ENCODE results near the gene PITPNC1.
"Not testable (repeated sequence)": the region's sequence is repeated elsewhere in the genome, so short reads cannot be mapped to it uniquely, and the experiment has no call there.

Gene PITPNC1

DNA sequence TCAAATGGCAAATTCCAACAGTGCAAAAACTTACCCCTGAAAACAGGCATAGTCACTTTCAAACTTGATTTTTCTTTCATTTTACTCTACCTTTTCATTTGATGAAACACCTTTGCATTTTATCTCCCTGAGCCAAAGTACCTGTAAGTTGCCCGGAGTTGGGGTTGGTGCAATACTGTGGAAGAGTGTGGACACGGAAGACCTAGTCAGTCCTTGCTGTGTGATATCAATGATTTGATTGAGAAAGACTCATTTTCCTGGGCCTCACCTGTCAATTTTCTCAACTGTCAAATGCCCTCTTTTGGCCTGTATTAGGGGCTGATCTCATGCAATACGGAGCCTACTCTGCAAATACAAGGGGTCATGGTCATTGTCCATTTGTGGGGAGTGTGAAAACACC is 22.6 kb downstream of the PITPNC1 start:
- H3K9me3 ChIP-seq (ENCODE audit: control insufficient read depth in 2 of 2, low read length in 2 of 2): no peaks in the 10 kb centered on the region
- H3K4me3 ChIP-seq (ENCODE audit: low read length in 2 of 2): no peak overlapping the region
- no peak overlapping the region for H3K9ac ChIP-seq (ENCODE audit: low read depth in 1 of 2, low read length in 2 of 2)
- H3K27ac ChIP-seq (ENCODE audit: low read depth in 2 of 2, low read length in 2 of 2): peak overlapping the region in 1 of 2 donors; percentile 13
- no peaks in the 10 kb centered on the region for H3K27me3 ChIP-seq (ENCODE audit: control insufficient read depth in 2 of 2, insufficient read depth in 2 of 2, low read length in 2 of 2)
- H3K36me3 ChIP-seq (ENCODE audit: control insufficient read depth in 2 of 2, insufficient read depth in 2 of 2, low read length in 2 of 2): no peaks in the 10 kb centered on the region
- H3K4me1 ChIP-seq (ENCODE audit: control insufficient read depth in 2 of 2, insufficient read depth in 2 of 2, low read length in 2 of 2): peaks cover 2 to 4% of the 10 kb centered on the region in 2 donors

DNA sequence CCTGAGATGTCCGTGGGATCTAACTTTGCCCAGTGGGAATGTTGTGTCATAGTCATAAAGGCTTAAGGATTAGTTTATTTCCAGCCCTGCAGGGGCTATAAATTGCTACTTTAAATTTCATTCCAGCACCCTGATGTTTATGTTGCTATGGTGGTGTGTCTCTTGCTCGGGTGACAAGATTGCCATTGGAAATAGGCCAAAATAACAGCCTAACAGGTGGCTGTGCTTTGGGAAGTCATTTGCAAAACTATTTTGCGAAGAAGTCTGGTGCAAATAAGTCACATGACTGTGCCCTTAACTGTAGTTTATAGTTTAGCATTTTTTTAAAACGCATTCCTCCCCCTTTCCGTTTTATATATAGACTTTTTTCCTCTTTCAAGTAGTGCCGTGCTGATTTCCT is 23.1 kb downstream of the PITPNC1 start:
- peak overlapping the region in 1 of 2 donors; percentile 13 for H3K27ac ChIP-seq (ENCODE audit: low read depth in 2 of 2, low read length in 2 of 2)

GRCh38 chr17:67401106-67401505 is 24.0 kb downstream of the PITPNC1 start:
- H3K4me1 ChIP-seq (ENCODE audit: control insufficient read depth in 2 of 2, insufficient read depth in 2 of 2, low read length in 2 of 2): peaks cover 2 to 4% of the 10 kb centered on the region in 2 donors
- no peaks in the 10 kb centered on the region for H3K9me3 ChIP-seq (ENCODE audit: control insufficient read depth in 2 of 2, low read length in 2 of 2)
- H3K4me3 ChIP-seq (ENCODE audit: low read length in 2 of 2): no peak overlapping the region
- no peak overlapping the region for H3K27ac ChIP-seq (ENCODE audit: low read depth in 2 of 2, low read length in 2 of 2)
- H3K9ac ChIP-seq (ENCODE audit: low read depth in 1 of 2, low read length in 2 of 2): no peak overlapping the region
- H3K27me3 ChIP-seq (ENCODE audit: control insufficient read depth in 2 of 2, insufficient read depth in 2 of 2, low read length in 2 of 2): no peaks in the 10 kb centered on the region
- H3K36me3 ChIP-seq (ENCODE audit: control insufficient read depth in 2 of 2, insufficient read depth in 2 of 2, low read length in 2 of 2): no peaks in the 10 kb centered on the region

More for the DNA sequence above, 23.1 kb downstream of the PITPNC1 start:
- Histone ChIP-seq H3K27me3 (ENCODE audit: control insufficient read depth in 2 of 2, insufficient read depth in 2 of 2, low read length in 2 of 2) (no peaks in the 10 kb centered on the region), H3K4me1 (ENCODE audit: control insufficient read depth in 2 of 2, insufficient read depth in 2 of 2, low read length in 2 of 2) (peaks cover 2 to 4% of the 10 kb centered on the region in 2 donors), H3K4me3 (ENCODE audit: low read length in 2 of 2) (no peak overlapping the region), H3K9me3 (ENCODE audit: control insufficient read depth in 2 of 2, low read length in 2 of 2) (no peaks in the 10 kb centered on the region), H3K9ac (ENCODE audit: low read depth in 1 of 2, low read length in 2 of 2) (no peak overlapping the region), H3K36me3 (ENCODE audit: control insufficient read depth in 2 of 2, insufficient read depth in 2 of 2, low read length in 2 of 2) (no peaks in the 10 kb centered on the region)

GRCh38 chr17:67401598-67402504 is 24.8 kb downstream of the PITPNC1 start:
- Histone ChIP-seq H3K27ac (ENCODE audit: low read depth in 2 of 2, low read length in 2 of 2) (peak overlapping the region in 1 of 2 donors; percentile 23), H3K9ac (ENCODE audit: low read depth in 1 of 2, low read length in 2 of 2) (no peak overlapping the region), H3K4me3 (ENCODE audit: low read length in 2 of 2) (no peak overlapping the region), H3K36me3 (ENCODE audit: control insufficient read depth in 2 of 2, insufficient read depth in 2 of 2, low read length in 2 of 2) (no peaks in the 10 kb centered on the region), H3K27me3 (ENCODE audit: control insufficient read depth in 2 of 2, insufficient read depth in 2 of 2, low read length in 2 of 2) (no peaks in the 10 kb centered on the region), H3K9me3 (ENCODE audit: control insufficient read depth in 2 of 2, low read length in 2 of 2) (no peaks in the 10 kb centered on the region), H3K4me1 (ENCODE audit: control insufficient read depth in 2 of 2, insufficient read depth in 2 of 2, low read length in 2 of 2) (peaks cover 2 to 4% of the 10 kb centered on the region in 2 donors)

DNA sequence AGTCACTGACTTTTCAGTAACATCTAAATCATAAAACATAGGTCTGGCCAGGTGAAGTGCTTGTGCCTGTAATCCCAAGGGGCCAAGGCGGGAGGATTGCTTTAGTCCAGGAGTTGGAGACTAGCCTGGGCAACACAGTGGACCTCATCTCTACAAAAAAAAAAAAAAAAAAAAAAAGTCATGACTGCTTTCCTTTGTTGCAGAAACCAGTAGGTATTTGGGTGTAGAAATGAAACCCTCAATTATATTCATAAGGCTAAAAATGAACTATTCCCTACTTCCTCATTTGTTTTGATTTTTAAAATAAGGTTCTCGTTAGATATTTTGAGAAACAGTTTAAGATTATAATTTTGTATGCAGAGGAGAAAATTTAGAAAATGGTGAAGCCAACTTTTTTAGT is 26.0 kb downstream of the PITPNC1 start:
- Histone ChIP-seq H3K9me3 (ENCODE audit: control insufficient read depth in 2 of 2, low read length in 2 of 2) (no peaks in the 10 kb centered on the region), H3K9ac (ENCODE audit: low read depth in 1 of 2, low read length in 2 of 2) (no peak overlapping the region), H3K27ac (ENCODE audit: low read depth in 2 of 2, low read length in 2 of 2) (peak overlapping the region in 1 of 2 donors; percentile 23), H3K27me3 (ENCODE audit: control insufficient read depth in 2 of 2, insufficient read depth in 2 of 2, low read length in 2 of 2) (no peaks in the 10 kb centered on the region), H3K36me3 (ENCODE audit: control insufficient read depth in 2 of 2, insufficient read depth in 2 of 2, low read length in 2 of 2) (no peaks in the 10 kb centered on the region), H3K4me1 (ENCODE audit: control insufficient read depth in 2 of 2, insufficient read depth in 2 of 2, low read length in 2 of 2) (peaks cover 2 to 4% of the 10 kb centered on the region in 2 donors), H3K4me3 (ENCODE audit: low read length in 2 of 2) (no peak overlapping the region)

DNA sequence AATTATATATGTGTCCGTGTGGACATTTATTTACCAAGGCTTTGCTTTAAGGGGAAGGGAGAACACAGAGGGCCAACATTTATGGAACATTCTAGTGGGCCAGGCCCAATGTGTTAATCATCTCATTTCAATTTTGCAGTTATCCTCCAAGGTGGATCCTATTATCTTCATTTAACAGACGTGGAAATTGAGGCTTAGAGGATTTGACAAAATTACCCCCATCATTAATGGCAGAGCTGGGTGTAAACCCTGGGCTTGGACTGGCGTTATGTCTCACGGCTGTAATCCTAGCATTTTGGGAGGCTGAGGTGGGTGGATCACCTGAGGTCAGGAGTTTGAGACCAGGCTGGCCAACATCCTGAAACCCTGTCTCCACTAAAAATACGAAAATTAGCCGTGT is 26.4 kb downstream of the PITPNC1 start:
- peaks cover 2 to 4% of the 10 kb centered on the region in 2 donors for H3K4me1 ChIP-seq (ENCODE audit: control insufficient read depth in 2 of 2, insufficient read depth in 2 of 2, low read length in 2 of 2)
- H3K27ac ChIP-seq (ENCODE audit: low read depth in 2 of 2, low read length in 2 of 2): no peak overlapping the region
- no peak overlapping the region for H3K9ac ChIP-seq (ENCODE audit: low read depth in 1 of 2, low read length in 2 of 2)
- H3K4me3 ChIP-seq (ENCODE audit: low read length in 2 of 2): no peak overlapping the region
- H3K27me3 ChIP-seq (ENCODE audit: control insufficient read depth in 2 of 2, insufficient read depth in 2 of 2, low read length in 2 of 2): no peaks in the 10 kb centered on the region
- no peaks in the 10 kb centered on the region for H3K9me3 ChIP-seq (ENCODE audit: control insufficient read depth in 2 of 2, low read length in 2 of 2)
- H3K36me3 ChIP-seq (ENCODE audit: control insufficient read depth in 2 of 2, insufficient read depth in 2 of 2, low read length in 2 of 2): no peaks in the 10 kb centered on the region

DNA sequence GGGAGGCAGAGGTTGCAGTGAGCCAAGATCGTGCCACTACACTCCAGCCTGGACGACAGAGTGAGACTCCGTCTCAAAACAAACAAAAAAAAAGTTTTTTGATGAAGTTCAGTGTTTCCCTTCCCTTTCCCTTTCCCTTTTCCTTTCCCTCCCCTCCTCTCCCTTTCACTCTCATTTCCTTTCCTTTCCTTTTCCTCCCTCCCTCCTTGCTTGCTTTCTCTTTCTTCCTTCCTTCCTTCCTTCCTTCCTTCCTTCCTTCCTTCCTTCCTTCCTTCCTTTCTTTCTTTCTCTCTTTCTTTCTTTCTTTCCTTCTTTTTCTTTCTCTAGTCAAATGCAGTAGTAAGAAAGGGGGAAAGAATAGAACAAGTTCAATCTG is 31.4 kb downstream of the PITPNC1 start:
- H3K9ac ChIP-seq (ENCODE audit: low read depth in 1 of 2, low read length in 2 of 2); H3K9me3 ChIP-seq (ENCODE audit: control insufficient read depth in 2 of 2, low read length in 2 of 2); H3K27ac ChIP-seq (ENCODE audit: low read depth in 2 of 2, low read length in 2 of 2); H3K27me3 ChIP-seq (ENCODE audit: control insufficient read depth in 2 of 2, insufficient read depth in 2 of 2, low read length in 2 of 2); H3K4me3 ChIP-seq (ENCODE audit: low read length in 2 of 2); H3K4me1 ChIP-seq (ENCODE audit: control insufficient read depth in 2 of 2, insufficient read depth in 2 of 2, low read length in 2 of 2); H3K36me3 ChIP-seq (ENCODE audit: control insufficient read depth in 2 of 2, insufficient read depth in 2 of 2, low read length in 2 of 2): not testable (repeated sequence)

GRCh38 chr17:67411397-67411796 is 34.3 kb downstream of the PITPNC1 start:
- Histone ChIP-seq H3K4me3 (ENCODE audit: low read length in 2 of 2) (no peak overlapping the region), H3K27ac (ENCODE audit: low read depth in 2 of 2, low read length in 2 of 2) (no peak overlapping the region), H3K4me1 (ENCODE audit: control insufficient read depth in 2 of 2, insufficient read depth in 2 of 2, low read length in 2 of 2) (peaks cover 0 to 9% of the 10 kb centered on the region in 2 donors), H3K9ac (ENCODE audit: low read depth in 1 of 2, low read length in 2 of 2) (no peak overlapping the region), H3K9me3 (ENCODE audit: control insufficient read depth in 2 of 2, low read length in 2 of 2) (no peaks in the 10 kb centered on the region), H3K36me3 (ENCODE audit: control insufficient read depth in 2 of 2, insufficient read depth in 2 of 2, low read length in 2 of 2) (no peaks in the 10 kb centered on the region), H3K27me3 (ENCODE audit: control insufficient read depth in 2 of 2, insufficient read depth in 2 of 2, low read length in 2 of 2) (no peaks in the 10 kb centered on the region)

GRCh38 chr17:67412032-67412431 is 35.0 kb downstream of the PITPNC1 start:
- no peaks in the 10 kb centered on the region for H3K27me3 ChIP-seq (ENCODE audit: control insufficient read depth in 2 of 2, insufficient read depth in 2 of 2, low read length in 2 of 2)
- no peak overlapping the region for H3K9ac ChIP-seq (ENCODE audit: low read depth in 1 of 2, low read length in 2 of 2)
- no peaks in the 10 kb centered on the region for H3K36me3 ChIP-seq (ENCODE audit: control insufficient read depth in 2 of 2, insufficient read depth in 2 of 2, low read length in 2 of 2)
- peaks cover 0 to 9% of the 10 kb centered on the region in 2 donors for H3K4me1 ChIP-seq (ENCODE audit: control insufficient read depth in 2 of 2, insufficient read depth in 2 of 2, low read length in 2 of 2)
- H3K27ac ChIP-seq (ENCODE audit: low read depth in 2 of 2, low read length in 2 of 2): no peak overlapping the region
- no peak overlapping the region for H3K4me3 ChIP-seq (ENCODE audit: low read length in 2 of 2)
- H3K9me3 ChIP-seq (ENCODE audit: control insufficient read depth in 2 of 2, low read length in 2 of 2): no peaks in the 10 kb centered on the region

GRCh38 chr17:67412941-67413340 is 35.9 kb downstream of the PITPNC1 start:
- Histone ChIP-seq H3K27me3 (ENCODE audit: control insufficient read depth in 2 of 2, insufficient read depth in 2 of 2, low read length in 2 of 2) (no peaks in the 10 kb centered on the region), H3K4me3 (ENCODE audit: low read length in 2 of 2) (no peak overlapping the region), H3K36me3 (ENCODE audit: control insufficient read depth in 2 of 2, insufficient read depth in 2 of 2, low read length in 2 of 2) (no peaks in the 10 kb centered on the region)

More at GRCh38 chr17:67412941-67413340, 35.9 kb downstream of the PITPNC1 start:
- Histone ChIP-seq H3K4me1 (ENCODE audit: control insufficient read depth in 2 of 2, insufficient read depth in 2 of 2, low read length in 2 of 2) (peaks cover 0 to 9% of the 10 kb centered on the region in 2 donors), H3K9me3 (ENCODE audit: control insufficient read depth in 2 of 2, low read length in 2 of 2) (no peaks in the 10 kb centered on the region), H3K27ac (ENCODE audit: low read depth in 2 of 2, low read length in 2 of 2) (no peak overlapping the region), H3K9ac (ENCODE audit: low read depth in 1 of 2, low read length in 2 of 2) (no peak overlapping the region)
